Endothelial cell of umbilical vein (primary cell): ENCODE measurements around the gene CPNE8.

ENCODE experiments used
- CTCF ChIP-seq, 2 donors: IDR thresholded peaks; 1 replicate in 1 of 2; 2 replicates in 1 of 2; pipeline ENCODE4 v1.5.1; 2011; ENCODE audit warnings: low read length in 2 of 2, mild to moderate bottlenecking in 2 of 2, moderate library complexity in 2 of 2, control low read depth in 1 of 2, inconsistent platforms in 1 of 2, low read depth in 1 of 2; ENCODE audit not compliant: insufficient read depth in 1 of 2; ENCODE audit errors: extremely low read depth in 1 of 2
- EZH2 ChIP-seq: IDR thresholded peaks from 2 replicates; pipeline ENCODE4 v1.6.1; 2012; ENCODE audit warnings: borderline replicate concordance, low read depth, mild to moderate bottlenecking, moderate library complexity, low read length, inconsistent platforms; ENCODE audit not compliant: severe bottlenecking
- FOS ChIP-seq: IDR thresholded peaks from 2 replicates; pipeline ENCODE4 v1.6.1; 2011; ENCODE audit warnings: mild to moderate bottlenecking, low read length, moderate library complexity, borderline replicate concordance; ENCODE audit not compliant: insufficient read depth
- MAX ChIP-seq: IDR thresholded peaks from 2 replicates; pipeline ENCODE4 v1.6.1; 2011; ENCODE audit not compliant: insufficient read depth, insufficient read length
- POLR2A ChIP-seq: IDR thresholded peaks from 2 replicates; pipeline ENCODE4 v1.6.1; 2012; ENCODE audit warnings: low read depth, mild to moderate bottlenecking, control low read depth, low read length
- POLR2AphosphoS5 ChIP-seq: IDR thresholded peaks from 2 replicates; pipeline ENCODE4 v1.6.1; 2012; ENCODE audit warnings: low read depth, mild to moderate bottlenecking, control low read depth, low read length, moderate library complexity; ENCODE audit not compliant: insufficient read depth

GRCh38 chr12:38664661-38665269 is 240.6 kb downstream of the CPNE8 start:
- TF ChIP-seq EZH2 (no peak), MAX (no peak), CTCF (IDR thresholded peaks at IDR 0.05; ENCODE audit: extremely low read depth in 1 of 2, insufficient read depth in 1 of 2, low read depth in 1 of 2, low read length in 2 of 2) (peak; percentile 35 to 61), POLR2A (no peak), POLR2AphosphoS5 (no peak), FOS (no peak)
